A673 (cell line): ENCODE results near the gene SOST. TPM values are rescaled to one million over a fixed set of nuclear protein-coding genes. Genes with fewer than 3 reads are reported as not detected.

Experiments used
- BruUV-seq: library from RNA; stranded (reverse); fragments of 400-500 nt; replicated peaks from 2 replicates; lab custom pipeline; 2021; lab: Mats Ljungman, UMichigan
- CTCF ChIA-PET: fragments of 300-600 bp; sonication (Branson Sonifier 250); formaldehyde crosslinking; loops from one replicate; lab custom pipeline; 2022; ENCODE audit warnings: antibody characterized with exemption; lab: Charles Lee
- POLR2A ChIA-PET: fragments of 300-600 bp; sonication (Branson Sonifier 250); formaldehyde crosslinking; loops from one replicate; lab custom pipeline; 2022; ENCODE audit warnings: antibody characterized with exemption; ENCODE audit not compliant: low non-redundant PET; lab: Charles Lee
- DNase-seq: peaks from one replicate; pipeline ENCODE4 v3.0.0-alpha.2; 2015; ENCODE audit warnings: low spot score
- H3K27ac ChIP-seq: fragments of 200-600 bp; sonication (generic); 2 replicates; pipeline ENCODE4 v1.5.1; 2016; ENCODE audit warnings: mixed run types, low read depth, mild to moderate bottlenecking, mixed read lengths, antibody characterized with exemption, low read length; ENCODE audit not compliant: poor library complexity, severe bottlenecking
- H3K27me3 ChIP-seq: fragments of 200-600 bp; sonication (generic); replicated peaks from 2 replicates; pipeline ENCODE4 v1.6.1; 2017; ENCODE audit warnings: mixed run types, low read depth, mild to moderate bottlenecking, mixed read lengths, antibody characterized with exemption, low read length; ENCODE audit not compliant: insufficient read depth, poor library complexity
- H3K36me3 ChIP-seq: fragments of 200-600 bp; sonication (generic); 2 replicates; pipeline ENCODE4 v1.6.1; 2016; ENCODE audit warnings: mixed run types, mild to moderate bottlenecking, mixed read lengths, antibody characterized with exemption, low read length; ENCODE audit not compliant: insufficient read depth, poor library complexity, severe bottlenecking
- H3K4me1 ChIP-seq: fragments of 200-600 bp; sonication (generic); 2 replicates; pipeline ENCODE4 v1.6.1; 2017; ENCODE audit warnings: mixed run types, mild to moderate bottlenecking, mixed read lengths, antibody characterized with exemption, low read length; ENCODE audit not compliant: insufficient read depth, poor library complexity, severe bottlenecking
- H3K4me3 ChIP-seq: fragments of 200-600 bp; sonication (generic); 2 replicates; pipeline ENCODE4 v1.5.1; 2016; ENCODE audit warnings: low read depth, mixed run types, mild to moderate bottlenecking, mixed read lengths, low read length; ENCODE audit not compliant: poor library complexity, severe bottlenecking
- H3K9me3 ChIP-seq: fragments of 200-600 bp; sonication (generic); 2 replicates; pipeline ENCODE4 v1.6.1; 2016; ENCODE audit warnings: mixed run types, low read depth, mild to moderate bottlenecking, mixed read lengths, antibody characterized with exemption, low read length; ENCODE audit not compliant: poor library complexity, severe bottlenecking
- EZH2 ChIP-seq: fragments of 200-600 bp; sonication (generic); IDR thresholded peaks from 2 replicates; pipeline ENCODE4 v1.6.1; 2017; ENCODE audit warnings: borderline replicate concordance, low read depth, mild to moderate bottlenecking, mixed read lengths, antibody characterized with exemption, low read length; ENCODE audit not compliant: poor library complexity, severe bottlenecking
- intact Hi-C: fragments of 100-400 bp; cut with micrococcal nuclease; formaldehyde crosslinking; loops from one replicate; pipeline ENCODE4 v1.10.0; 2022; ENCODE audit not compliant: unreplicated experiment
- total RNA-seq: library from RNA; stranded (reverse); gene quantifications from 2 replicates; pipeline ENCODE4 v1.2.3, GENCODE V29; 2021
- TF ChIP-seq, protein P1 (sequence below): fragments of 300-800, 200-600 bp; sonication (generic); conservative IDR thresholded peaks from 2 replicates; pipeline ENCODE4 v1.5.1; 2017; ENCODE audit warnings: low read depth, mild to moderate bottlenecking, antibody characterized with exemption, low read length, moderate library complexity, mixed read lengths

The SOST gene
- total RNA-seq, 1 experiment from 2014 or later, result not detected

DNA sequence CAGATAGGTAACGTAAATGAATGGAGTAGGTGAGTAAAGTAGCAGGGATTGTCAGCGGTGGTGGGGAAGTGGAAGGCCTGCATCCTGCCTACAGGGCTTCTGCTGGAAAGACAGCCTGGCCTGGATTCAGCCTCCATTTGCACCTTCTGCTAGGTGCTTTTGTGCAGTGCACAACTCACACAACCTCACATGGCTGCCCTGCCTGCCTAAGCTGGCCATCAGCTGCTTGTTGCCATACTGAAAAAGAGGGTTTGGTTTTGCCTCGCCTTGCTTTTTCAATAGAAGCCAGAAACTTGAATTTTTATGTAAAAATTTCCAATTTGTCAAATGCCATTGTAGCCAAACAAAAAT, 36.3 kb downstream of the SOST start:
- POLR2A ChIA-PET, result no interaction called here
- CTCF ChIA-PET, result no interaction called here
- no peaks in the 10 kb centered on the region for H3K27me3 ChIP-seq
- no TSS peak for BruUV-seq
- no peak for DNase-seq
- H3K4me1 ChIP-seq, result no peaks in the 10 kb centered on the region
- intact Hi-C loops, result no loop called here
- H3K4me3 ChIP-seq, result no peak overlapping the region
- TF ChIP-seq, protein P1, sequence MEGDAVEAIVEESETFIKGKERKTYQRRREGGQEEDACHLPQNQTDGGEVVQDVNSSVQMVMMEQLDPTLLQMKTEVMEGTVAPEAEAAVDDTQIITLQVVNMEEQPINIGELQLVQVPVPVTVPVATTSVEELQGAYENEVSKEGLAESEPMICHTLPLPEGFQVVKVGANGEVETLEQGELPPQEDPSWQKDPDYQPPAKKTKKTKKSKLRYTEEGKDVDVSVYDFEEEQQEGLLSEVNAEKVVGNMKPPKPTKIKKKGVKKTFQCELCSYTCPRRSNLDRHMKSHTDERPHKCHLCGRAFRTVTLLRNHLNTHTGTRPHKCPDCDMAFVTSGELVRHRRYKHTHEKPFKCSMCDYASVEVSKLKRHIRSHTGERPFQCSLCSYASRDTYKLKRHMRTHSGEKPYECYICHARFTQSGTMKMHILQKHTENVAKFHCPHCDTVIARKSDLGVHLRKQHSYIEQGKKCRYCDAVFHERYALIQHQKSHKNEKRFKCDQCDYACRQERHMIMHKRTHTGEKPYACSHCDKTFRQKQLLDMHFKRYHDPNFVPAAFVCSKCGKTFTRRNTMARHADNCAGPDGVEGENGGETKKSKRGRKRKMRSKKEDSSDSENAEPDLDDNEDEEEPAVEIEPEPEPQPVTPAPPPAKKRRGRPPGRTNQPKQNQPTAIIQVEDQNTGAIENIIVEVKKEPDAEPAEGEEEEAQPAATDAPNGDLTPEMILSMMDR, result no peak
- TF ChIP-seq EZH2, result no peak
- no peaks in the 10 kb centered on the region for H3K9me3 ChIP-seq
- H3K36me3 ChIP-seq, result no peaks in the 10 kb centered on the region
- no peak overlapping the region for H3K27ac ChIP-seq

DNA sequence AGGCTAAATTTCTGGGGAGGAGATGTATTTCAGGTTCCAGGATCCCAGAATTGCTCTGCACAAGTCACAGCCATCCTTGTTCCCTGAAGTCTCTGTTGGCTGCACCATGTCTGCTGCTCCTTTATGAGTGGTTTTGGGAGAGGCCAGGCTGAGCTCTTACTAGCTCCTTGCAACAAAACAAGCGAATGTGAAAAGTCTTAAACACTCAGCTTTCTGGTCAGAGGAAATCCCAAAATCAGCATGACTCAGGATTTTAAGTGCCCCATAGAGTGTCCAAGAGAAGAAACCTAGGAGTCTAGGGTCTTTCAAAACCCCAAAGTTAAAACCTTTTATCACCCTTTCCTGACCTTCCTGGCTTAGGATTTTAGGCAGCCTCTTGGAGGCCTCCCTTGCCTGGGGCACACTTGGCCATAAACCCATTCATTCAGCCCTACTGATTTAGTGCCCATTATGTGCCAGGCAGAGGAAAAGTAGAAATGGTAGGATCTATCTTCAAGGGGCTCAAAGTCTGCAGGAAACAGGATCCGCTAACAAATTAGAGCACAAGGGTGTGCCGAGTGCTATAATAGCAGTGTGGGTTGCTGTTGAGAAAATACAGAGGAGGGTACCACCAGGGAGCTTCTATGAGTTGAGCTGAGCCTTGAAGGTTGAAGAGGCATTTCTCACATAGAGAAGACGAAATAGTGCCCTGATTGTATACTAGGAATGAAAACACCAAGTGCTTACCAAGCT, 36.9 kb downstream of the SOST start:
- intact Hi-C loops, result no loop called here
- no peaks in the 10 kb centered on the region for H3K36me3 ChIP-seq
- H3K4me3 ChIP-seq, result peak overlapping the region; percentile 51
- no peak for TF ChIP-seq EZH2
- TF ChIP-seq, protein P1, result no peak
- H3K27me3 ChIP-seq, result no peaks in the 10 kb centered on the region
- no peak overlapping the region for H3K27ac ChIP-seq
- no peaks in the 10 kb centered on the region for H3K4me1 ChIP-seq
- H3K9me3 ChIP-seq, result no peaks in the 10 kb centered on the region
- ChIA-PET POLR2A (interaction anchor here (0.6 kb wide), 1 partner anchor 361 kb away, joined by 3 read pairs; no protein-coding TSS in a partner anchor), CTCF (no interaction called here)
- BruUV-seq, result no TSS peak
- DNase-seq, result no peak

DNA sequence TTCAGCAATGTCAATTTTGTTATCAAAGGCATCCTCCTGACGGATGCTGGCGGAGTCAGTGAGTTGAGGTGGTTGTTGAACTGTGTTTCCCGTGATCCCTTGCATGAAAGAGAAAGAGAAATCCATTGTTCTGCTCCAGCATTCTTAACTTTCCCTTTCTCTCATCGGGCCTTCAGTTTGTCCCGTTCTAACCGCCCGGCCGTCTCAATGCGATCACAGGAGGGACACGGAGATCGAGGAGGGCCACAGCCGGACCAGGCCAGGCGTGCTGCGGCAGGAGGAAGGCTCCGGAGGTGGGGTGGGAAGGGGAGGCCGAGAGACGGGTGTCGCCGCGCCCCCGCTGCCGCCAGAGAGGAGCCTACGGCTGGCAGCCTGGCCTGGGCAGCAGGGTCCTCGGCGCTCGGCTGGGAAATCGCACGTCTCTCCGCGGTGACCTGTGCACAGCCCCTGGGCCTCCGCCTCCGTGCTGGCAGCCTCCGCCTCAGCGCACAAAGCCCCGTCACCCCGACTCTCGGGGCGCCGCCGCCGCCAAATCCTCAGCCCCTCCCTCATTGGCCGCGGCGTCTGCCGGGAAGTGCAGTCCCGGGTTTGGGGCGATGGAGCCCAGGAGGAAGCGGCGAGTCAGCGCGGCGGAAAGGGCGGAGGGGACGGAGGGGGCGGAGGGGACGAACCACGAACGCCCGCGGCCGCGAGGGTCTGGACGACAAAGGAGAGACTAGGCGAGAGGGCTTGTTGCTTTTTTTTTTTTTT, 38.1 kb downstream of the SOST start:
- Histone ChIP-seq H3K4me3 (peak overlapping the region; percentile 51), H3K4me1 (no peaks in the 10 kb centered on the region), H3K27ac (peak overlapping the region; percentile 42), H3K9me3 (no peaks in the 10 kb centered on the region), H3K36me3 (no peaks in the 10 kb centered on the region), H3K27me3 (no peaks in the 10 kb centered on the region)
- TF ChIP-seq EZH2, result no peak
- TF ChIP-seq, protein P1, result no peak
- intact Hi-C loops, result no loop called here
- ChIA-PET POLR2A (interaction anchor here (0.6 kb wide), 1 partner anchor 150 kb away, joined by 10 read pairs; no protein-coding TSS in a partner anchor), CTCF (no interaction called here)
- peak; percentile 67 for DNase-seq
- BruUV-seq, result no TSS peak
